A549 (cell line): ENCODE results near the gene BGLAP. TPM values are rescaled to one million over a fixed set of nuclear protein-coding genes. Genes with fewer than 3 reads are reported as not detected.
A peak's percentile ranks its signal among the peaks of the same experiment; 100 is the strongest.

Experiments used
- ATAC-seq, 2 experiments: fragments of 200-7000 bp in 1 of 2; fragments of >200 bp in 1 of 2; cut with Nextera tagmentation in 1 of 2; cut with Tn5 transposase in 1 of 2; 3 replicates each; pipeline versions ENCODE4 v1.8.0 to v1.9.1; 2018 to 2020; ENCODE audit warnings: mild to moderate bottlenecking in 1 of 2, moderate library complexity in 1 of 2
- CTCF ChIA-PET: fragments of 300-600 bp; sonication (Branson Sonifier 250); formaldehyde crosslinking; extraction: SDS; loops from one replicate; lab custom pipeline; 2021; ENCODE audit warnings: antibody characterized with exemption, inconsistent platforms; lab: Yijun Ruan, JAX
- POLR2A ChIA-PET: fragments of 350-600 bp; formaldehyde crosslinking; extraction: SDS; loops from one replicate; lab custom pipeline; 2021; ENCODE audit warnings: antibody characterized with exemption, inconsistent platforms; lab: Yijun Ruan, JAX
- DNase-seq, 2 experiments: peaks; one replicate each; pipeline versions ENCODE4 v3.0.0 to v3.0.0-alpha.2; 2011 to 2016; ENCODE audit warnings: low read depth in 1 of 2, low spot score in 1 of 2
- FAIRE-seq: peaks from 2 replicates; lab custom pipeline; 2011; peaks lifted over from hg19 to GRCh38; lab: Jason Lieb, UNC
- H3K27ac ChIP-seq, 2 experiments: fragments of >200 bp; sonication (Bioruptor Twin); formaldehyde crosslinking; 3 replicates each; pipeline ENCODE4 v1.5.1; 2016 to 2017
- H3K4me1 ChIP-seq: fragments of >200 bp; sonication (Bioruptor Twin); formaldehyde crosslinking; 3 replicates; pipeline ENCODE4 v1.6.1; 2016
- H3K4me2 ChIP-seq: fragments of >200 bp; sonication (Bioruptor Twin); formaldehyde crosslinking; 3 replicates; pipeline ENCODE4 v1.6.1; 2016
- H3K4me3 ChIP-seq: fragments of >200 bp; sonication (Bioruptor Twin); formaldehyde crosslinking; 3 replicates; pipeline ENCODE4 v1.5.1; 2016
- H3K9me3 ChIP-seq: fragments of >200 bp; sonication (Bioruptor Twin); formaldehyde crosslinking; 3 replicates; pipeline ENCODE4 v1.6.1; 2016
- BHLHE40 ChIP-seq: IDR thresholded peaks from 2 replicates; pipeline ENCODE4 v1.6.1; 2012; ENCODE audit warnings: low read depth, low read length, inconsistent platforms
- CBX2 ChIP-seq: fragments of 200-600 bp; sonication (generic); IDR thresholded peaks from 2 replicates; pipeline ENCODE4 v1.6.1; 2016; ENCODE audit warnings: low read depth, mild to moderate bottlenecking, borderline replicate concordance
- CEBPB ChIP-seq, 2 experiments: fragments of >200 bp in 1 of 2; sonication (Bioruptor Twin) in 1 of 2; formaldehyde crosslinking in 1 of 2; IDR thresholded peaks; 2 replicates each; pipeline ENCODE4 v1.6.1; 2012 to 2016
- CHD4 ChIP-seq: fragments of 200-600 bp; sonication (generic); IDR thresholded peaks from 2 replicates; pipeline ENCODE4 v1.6.1; 2016; ENCODE audit warnings: antibody characterized with exemption, mild to moderate bottlenecking, borderline replicate concordance
- CTCF ChIP-seq: fragments of >200 bp; sonication (Bioruptor Twin); formaldehyde crosslinking; IDR thresholded peaks from 3 replicates; pipeline ENCODE4 v1.5.1; 2016
- EHF ChIP-seq: fragments of 250-450 bp; sonication (Bioruptor Pico); IDR thresholded peaks from 2 replicates; pipeline ENCODE4 v1.5.0; 2020; ENCODE audit warnings: mild to moderate bottlenecking
- ESRRA ChIP-seq: fragments of 150-350 bp; IDR thresholded peaks from 2 replicates; pipeline ENCODE4 v1.6.1; 2014; ENCODE audit warnings: mild to moderate bottlenecking, low read length, borderline replicate concordance
- HDAC2 ChIP-seq: fragments of 200-600 bp; sonication (generic); IDR thresholded peaks from 2 replicates; pipeline ENCODE4 v1.6.1; 2016
- HMGXB4 ChIP-seq: fragments of 250-450 bp; sonication (Bioruptor Pico); IDR thresholded peaks from 2 replicates; pipeline ENCODE4 v1.5.0; 2021; ENCODE audit warnings: mild to moderate bottlenecking, moderate library complexity, borderline replicate concordance
- JUNB ChIP-seq: fragments of >200 bp; sonication (Bioruptor Twin); formaldehyde crosslinking; IDR thresholded peaks from 2 replicates; pipeline ENCODE4 v1.6.1; 2016
- KDM1A ChIP-seq: fragments of 200-600 bp; sonication (generic); IDR thresholded peaks from 2 replicates; pipeline ENCODE4 v1.6.1; 2016; ENCODE audit warnings: low read depth, mild to moderate bottlenecking
- MYC ChIP-seq: IDR thresholded peaks from 2 replicates; pipeline ENCODE4 v1.6.1; 2012; ENCODE audit warnings: mild to moderate bottlenecking, inconsistent platforms, low read length, improper control_type of control experiment, borderline replicate concordance
- NPAS2 ChIP-seq: fragments of 250-450 bp; sonication (Bioruptor Pico); IDR thresholded peaks from 2 replicates; pipeline ENCODE4 v1.8.0; 2022; ENCODE audit warnings: mild to moderate bottlenecking, moderate library complexity, borderline replicate concordance
- NR3C1 ChIP-seq: fragments of >200 bp; sonication (Bioruptor Twin); formaldehyde crosslinking; IDR thresholded peaks from 3 replicates; pipeline ENCODE4 v1.6.1; 2017
- PHF8 ChIP-seq: fragments of 200-600 bp; sonication (generic); IDR thresholded peaks from 2 replicates; pipeline ENCODE4 v1.6.1; 2016; ENCODE audit warnings: low read depth, mild to moderate bottlenecking, antibody characterized with exemption, moderate library complexity, borderline replicate concordance
- POLR2A ChIP-seq: IDR thresholded peaks from 2 replicates; pipeline ENCODE4 v1.6.1; 2012; ENCODE audit warnings: mild to moderate bottlenecking, low read length
- RAD21 ChIP-seq, 2 experiments: fragments of >200 bp in 1 of 2; sonication (Bioruptor Twin) in 1 of 2; formaldehyde crosslinking in 1 of 2; IDR thresholded peaks in 1 of 2; conservative IDR thresholded peaks in 1 of 2; 2 replicates in 1 of 2; 3 replicates in 1 of 2; pipeline ENCODE4 v1.6.1; 2012 to 2018; ENCODE audit warnings: inconsistent platforms in 1 of 2
- SMC3 ChIP-seq: fragments of >200 bp; sonication (Bioruptor Twin); formaldehyde crosslinking; IDR thresholded peaks from 3 replicates; pipeline ENCODE4 v1.6.1; 2018; ENCODE audit warnings: inconsistent platforms
- USF2 ChIP-seq: fragments of 450-650 bp; IDR thresholded peaks from 2 replicates; pipeline ENCODE4 v1.6.1; 2014; ENCODE audit warnings: antibody characterized with exemption
- ZSCAN20 ChIP-seq: fragments of 250-450 bp; sonication (Bioruptor Pico); IDR thresholded peaks from 2 replicates; pipeline ENCODE4 v1.8.0; 2022; ENCODE audit warnings: mild to moderate bottlenecking, moderate library complexity
- WGBS: methylation state at CpG from one replicate; pipeline ENCODE4 v1.1.6; 2017; ENCODE audit errors: missing lambda C conversion rate; 5-methylcytosine and 5-hydroxymethylcytosine counted together
- polyA plus RNA-seq, 4 experiments: library from polyadenylated mRNA; depleted of rRNA in 3 of 4; stranded (reverse); fragments of >200 nt; fragmentation: RNase III in 1 of 4; extraction: RNeasy Plus Mini Kit Qiagen cat#74134 plus additional on column Dnase treatment in 1 of 4; gene quantifications; 2 replicates in 3 of 4; 3 replicates in 1 of 4; pipeline ENCODE4 v1.2.3, GENCODE V29; 2011 to 2017
- TF ChIP-seq, protein P1 (sequence below): IDR thresholded peaks from 2 replicates; pipeline ENCODE4 v1.6.1; 2012; ENCODE audit warnings: low read depth, borderline replicate concordance

Gene BGLAP
- polyA plus RNA-seq, 2 of the 4 experiments (the other 2 are of a cell fraction) = 0.12 to 0.23 TPM

GRCh38 chr1:156194300-156194652 lies 47.7 kb upstream of the BGLAP start:
- peak overlapping the region; percentile 84 for H3K4me3 ChIP-seq
- DNase-seq (peak in 1 of 2 experiments; percentile 21), ATAC-seq (peak; percentile 30 to 47; a peak in 5 of 6 replicates), FAIRE-seq (no peak)
- CTCF ChIA-PET = interaction anchor here (0.5 to 6.1 kb wide), 22 partner anchors 9 to 251 kb away, joined by 3 to 51 read pairs (median 4); partner anchors contain the start of gene PMF1
- 4% methylated on average over 14 of the region's 14 CpGs for WGBS
- peak overlapping the region; percentile 75 to 88 for H3K27ac ChIP-seq
- H3K9me3 ChIP-seq = no peaks in the 10 kb centered on the region
- 0 out of 3 replicates have a peak, but pooled peaks cover 9% of the 10 kb centered on the region for H3K4me1 ChIP-seq
- H3K4me2 ChIP-seq = peak overlapping the region; percentile 94
- POLR2A ChIA-PET = interaction anchor here (0.7 to 2.2 kb wide), 6 partner anchors 11 to 66 kb away, joined by 3 to 37 read pairs (median 5); partner anchors contain the start of gene PMF1
- TF ChIP-seq MYC (no peak), USF2 (peak; percentile 86)

DNA sequence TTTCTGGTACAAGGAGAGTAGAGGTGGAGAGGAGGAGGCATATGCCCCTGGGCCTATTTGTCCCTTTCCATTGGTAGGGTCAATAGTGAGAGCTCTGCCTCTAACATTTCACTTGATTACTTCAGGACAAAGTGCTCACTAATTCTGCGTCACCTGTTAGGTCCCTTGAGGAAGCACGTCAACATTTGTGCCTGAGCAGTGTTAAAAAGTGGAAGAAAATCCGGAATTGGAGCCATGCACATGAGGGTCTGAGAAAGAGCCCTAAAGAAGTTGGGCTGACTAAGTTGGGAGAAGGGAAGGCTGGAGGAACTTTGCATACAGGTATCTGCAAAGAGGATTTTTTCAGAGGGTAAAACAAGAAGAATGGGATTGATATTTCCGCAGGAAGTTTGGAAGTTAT lies 46.1 kb upstream of the BGLAP start:
- Histone ChIP-seq H3K4me3 (no peak overlapping the region), H3K4me2 (no peak overlapping the region), H3K4me1 (0 out of 3 replicates have a peak, but pooled peaks cover 9% of the 10 kb centered on the region), H3K27ac (no peak overlapping the region), H3K9me3 (no peaks in the 10 kb centered on the region)
- ChIA-PET POLR2A (no interaction called here), CTCF (interaction anchor here (1.4 to 6.4 kb wide), 6 partner anchors 7 to 105 kb away, joined by 3 to 51 read pairs (median 6); partner anchors contain the start of gene PMF1)
- DNase-seq (no peak), FAIRE-seq (no peak), ATAC-seq (no peak)
- TF ChIP-seq CBX2 = no peak
- TF ChIP-seq RAD21 (conservative IDR thresholded peaks at IDR 0.05 in 1 of 2, IDR thresholded peaks at IDR 0.05 in 1 of 2) = no peak
- TF ChIP-seq HDAC2 = no peak
- TF ChIP-seq JUNB = no peak
- TF ChIP-seq CTCF = no peak
- no peak for TF ChIP-seq BHLHE40
- no peak for TF ChIP-seq KDM1A
- no peak for TF ChIP-seq CHD4
- no peak for TF ChIP-seq POLR2A
- TF ChIP-seq PHF8 = no peak
- no peak for TF ChIP-seq NR3C1
- WGBS = 74% methylated on average over 4 of the region's 4 CpGs

GRCh38 chr1:156196445-156196844 lies 45.5 kb upstream of the BGLAP start:
- WGBS = 79% methylated on average over 2 of the region's 2 CpGs
- H3K9me3 ChIP-seq = no peaks in the 10 kb centered on the region
- CTCF ChIA-PET = interaction anchor here (0.8 to 6.4 kb wide), 6 partner anchors 10 to 113 kb away, joined by 3 to 51 read pairs (median 10); partner anchors contain the start of gene PMF1
- H3K4me2 ChIP-seq = no peak overlapping the region
- H3K4me3 ChIP-seq = no peak overlapping the region
- FAIRE-seq (no peak), DNase-seq (no peak), ATAC-seq (no peak)
- POLR2A ChIA-PET = interaction anchor here (0.8 kb wide), 1 partner anchor 29 kb away, joined by 3 read pairs; no protein-coding TSS in a partner anchor
- 0 out of 3 replicates have a peak, but pooled peaks cover 9% of the 10 kb centered on the region for H3K4me1 ChIP-seq
- H3K27ac ChIP-seq = no peak overlapping the region
- no peak for TF ChIP-seq EHF

DNA sequence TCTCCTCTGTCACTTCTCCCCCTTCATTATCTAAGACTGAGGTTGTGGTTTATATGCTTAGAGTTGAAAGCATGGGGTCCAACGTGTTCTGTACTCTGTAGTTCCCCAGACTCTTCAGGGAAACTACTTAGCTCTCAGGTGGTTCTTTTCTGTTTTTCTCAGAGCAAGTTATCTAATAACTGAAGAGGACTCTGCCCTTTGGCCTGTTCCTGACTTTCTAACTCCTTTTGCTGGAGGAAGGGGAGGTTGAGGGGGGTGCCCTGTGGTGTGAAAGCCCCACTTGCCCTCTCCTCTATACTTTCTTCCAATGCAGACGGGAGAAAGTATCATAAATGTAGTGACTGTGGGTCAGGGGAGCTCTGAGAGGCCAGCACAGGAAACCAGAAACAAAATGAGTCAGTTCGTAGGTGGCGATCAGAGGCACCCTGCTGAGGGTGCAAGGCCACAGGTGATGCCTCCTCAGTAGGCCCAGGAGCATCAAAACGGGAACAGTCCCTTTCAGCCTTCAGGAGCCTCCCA lies 43.1 kb upstream of the BGLAP start:
- CTCF ChIA-PET = interaction anchor here (0.6 to 6.4 kb wide), 7 partner anchors 12 to 108 kb away, joined by 3 to 51 read pairs (median 3); partner anchors contain the start of gene PMF1
- ATAC-seq (no peak), FAIRE-seq (no peak), DNase-seq (no peak)
- no peak overlapping the region for H3K4me2 ChIP-seq
- H3K9me3 ChIP-seq = no peaks in the 10 kb centered on the region
- H3K27ac ChIP-seq = no peak overlapping the region
- TF ChIP-seq HDAC2 = no peak
- no peak for TF ChIP-seq CBX2
- no peak for TF ChIP-seq ESRRA
- no peak for TF ChIP-seq ZSCAN20
- no peak for TF ChIP-seq SMC3
- no peak for TF ChIP-seq CTCF
- no peak for TF ChIP-seq CEBPB (IDR thresholded peaks at IDR 0.05)
- no peak for TF ChIP-seq PHF8
- no peak for TF ChIP-seq NPAS2 (CRISPR knock-in tag)
- TF ChIP-seq, protein P1, sequence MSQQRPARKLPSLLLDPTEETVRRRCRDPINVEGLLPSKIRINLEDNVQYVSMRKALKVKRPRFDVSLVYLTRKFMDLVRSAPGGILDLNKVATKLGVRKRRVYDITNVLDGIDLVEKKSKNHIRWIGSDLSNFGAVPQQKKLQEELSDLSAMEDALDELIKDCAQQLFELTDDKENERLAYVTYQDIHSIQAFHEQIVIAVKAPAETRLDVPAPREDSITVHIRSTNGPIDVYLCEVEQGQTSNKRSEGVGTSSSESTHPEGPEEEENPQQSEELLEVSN = no peak
- TF ChIP-seq HMGXB4 = no peak
- TF ChIP-seq CHD4 = no peak
- peaks cover 10% of the 10 kb centered on the region for H3K4me1 ChIP-seq
- WGBS = 78% methylated on average over 5 of the region's 5 CpGs
- POLR2A ChIA-PET = no interaction called here
- H3K4me3 ChIP-seq = no peak overlapping the region
